Natural killer cell treated with Interleukin-12 subunit alpha and Interleukin-12 subunit beta and Interleukin-15 and Interleukin-18, amount 100 ng/mL, for 72 hours (primary cell): Measurements from ENCODE around the gene MAP4K2. TPM values are rescaled to one million over a fixed set of nuclear protein-coding genes. Genes with fewer than 3 reads are reported as not detected.
A peak's percentile ranks its signal among the peaks of the same experiment; 100 is the strongest.

Source experiments
- ATAC-seq, 2 donors: fragments of 150-1000 bp; cut with Tn5 transposase in 1 of 2; sonication (Bioruptor Pico), chemical (Tn5 transposase) in 1 of 2; 2 replicates each; pipeline ENCODE4 v1.10.0; 2021
- DNase-seq: peaks from one replicate; pipeline ENCODE4 v3.0.0; 2022; ENCODE audit warnings: low spot score
- H3K27ac Mint-ChIP-seq, 2 donors: 1 replicate in 1 of 2; 2 replicates in 1 of 2; pipeline ENCODE4 v1.8.0; 2022; ENCODE audit warnings: mixed read lengths in 2 of 2, mild to moderate bottlenecking in 1 of 2, moderate library complexity in 1 of 2
- H3K27me3 Mint-ChIP-seq, 2 donors: 1 replicate in 1 of 2; 2 replicates in 1 of 2; pipeline ENCODE4 v1.8.0; 2022; ENCODE audit warnings: mixed read lengths in 2 of 2
- H3K36me3 Mint-ChIP-seq: one replicate; pipeline ENCODE4 v1.8.0; 2022; ENCODE audit warnings: mixed read lengths
- H3K4me1 Mint-ChIP-seq, 2 donors: 1 replicate in 1 of 2; 2 replicates in 1 of 2; pipeline ENCODE4 v1.8.0; 2022; ENCODE audit warnings: low read depth in 2 of 2, mixed read lengths in 2 of 2, mild to moderate bottlenecking in 1 of 2
- H3K4me3 Mint-ChIP-seq: one replicate; pipeline ENCODE4 v1.8.0; 2022; ENCODE audit warnings: mixed read lengths
- H3K9me3 Mint-ChIP-seq: 2 replicates; pipeline ENCODE4 v1.8.0; 2022; ENCODE audit warnings: mixed read lengths
- total RNA-seq, 2 donors: library from RNA; stranded (reverse); gene quantifications; one replicate each; pipeline ENCODE4 v1.2.3, GENCODE V29; 2022

Gene MAP4K2
- total RNA-seq, 2 donors from 2014 or later: 17.6 to 47.1 TPM

DNA sequence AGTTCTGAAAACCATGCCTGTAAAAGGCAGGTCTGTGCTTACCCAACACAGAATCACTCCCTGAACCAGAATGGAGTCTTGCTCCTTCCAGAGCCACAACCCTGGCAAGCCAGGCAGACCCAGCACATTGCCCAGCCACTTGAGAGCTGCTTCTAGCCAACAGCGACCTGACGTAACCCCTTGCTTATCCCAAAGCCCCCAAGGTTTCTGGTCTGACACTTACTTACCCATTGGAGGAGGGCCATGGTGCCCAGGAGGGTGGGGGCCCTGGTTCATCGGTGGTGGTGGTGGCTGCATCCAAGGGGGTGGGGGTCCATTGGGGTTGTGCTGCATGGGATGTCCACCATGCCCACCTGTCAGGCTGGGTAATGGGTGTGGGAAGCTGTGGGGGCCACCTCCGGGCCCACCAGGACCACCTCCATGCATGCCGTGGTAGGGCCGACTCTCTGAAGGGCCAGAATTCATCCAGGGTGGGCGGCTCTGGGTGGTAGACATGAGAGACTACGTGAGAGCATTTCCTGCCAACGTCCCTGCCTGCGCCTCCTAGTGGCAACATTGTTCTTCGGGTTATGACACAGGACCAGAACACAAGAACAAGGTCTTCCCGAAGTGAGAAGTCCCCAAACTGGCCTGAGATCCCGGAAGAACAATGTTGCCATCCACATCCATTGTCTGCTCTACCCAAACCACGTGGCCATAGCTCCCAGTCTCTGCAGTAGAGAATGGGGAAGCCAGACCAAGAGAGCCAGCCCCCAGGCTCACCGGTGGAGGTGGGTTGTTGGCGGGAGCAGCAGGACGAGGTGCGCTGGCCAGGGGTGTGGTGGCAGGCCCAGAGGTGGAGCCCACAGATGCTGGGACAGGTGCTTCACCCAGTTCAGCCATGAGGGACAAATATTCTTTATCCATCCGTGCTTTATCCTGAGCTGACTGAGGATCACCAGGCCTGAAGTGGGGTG lies 35.4 kb downstream of the MAP4K2 start:
- peaks cover 60% of the 10 kb centered on the region for H3K36me3 Mint-ChIP-seq
- H3K4me1 Mint-ChIP-seq: peaks cover 74 to 78% of the 10 kb centered on the region in 2 donors
- H3K27ac Mint-ChIP-seq: peak overlapping the region in 1 of 2 donors; percentile 4
- no peak overlapping the region for H3K4me3 Mint-ChIP-seq
- peak; percentile 84 for DNase-seq
- H3K9me3 Mint-ChIP-seq: no peaks in the 10 kb centered on the region
- ATAC-seq: peak; percentile 53 to 62
- no peaks in the 10 kb centered on the region for H3K27me3 Mint-ChIP-seq

- peak overlapping the region; percentile 42 for H3K4me3 Mint-ChIP-seq
- ATAC-seq: no peak
Measured at GRCh38 chr11:64766881-64767280, 36.1 kb downstream of the MAP4K2 start.

DNA sequence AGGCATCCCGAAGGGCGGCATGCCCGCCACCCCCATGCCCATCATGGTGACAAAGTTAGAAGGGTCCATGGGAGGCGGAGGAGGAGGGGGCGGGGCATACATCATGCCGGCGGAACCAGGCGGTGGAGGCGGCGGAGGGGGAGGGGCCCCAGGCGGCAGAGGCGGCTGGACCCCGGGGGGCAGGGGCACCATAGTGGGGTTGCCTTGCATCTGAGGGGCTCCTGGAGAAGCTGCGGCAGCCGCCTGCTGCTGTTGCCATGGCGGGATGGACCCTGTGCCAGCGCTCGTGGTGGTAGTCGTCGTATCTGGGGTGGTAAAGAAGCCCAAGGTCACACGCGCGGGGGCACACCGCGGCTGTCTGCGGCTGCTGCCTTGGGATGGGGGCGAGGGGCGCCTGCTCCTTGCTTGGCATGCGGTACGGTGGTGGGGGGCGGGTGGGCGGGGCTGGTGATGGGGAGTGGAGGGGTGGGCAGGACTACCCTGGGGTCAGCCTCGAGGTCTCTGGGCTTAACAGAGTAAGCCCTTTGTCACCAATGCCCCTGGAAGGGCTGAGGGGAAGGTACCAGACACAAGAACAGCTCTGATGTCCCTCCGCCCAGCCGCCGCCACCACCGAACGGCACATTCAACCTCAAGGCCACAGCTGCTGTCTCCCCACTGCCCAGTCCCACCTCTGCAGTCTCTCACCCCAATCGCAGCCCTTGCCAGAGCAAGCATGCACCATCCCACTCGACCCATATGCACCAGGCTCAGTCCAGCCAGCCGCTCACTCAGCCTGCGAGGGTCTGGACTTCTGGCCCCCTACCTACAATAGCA lies 37.0 kb downstream of the MAP4K2 start:
- Mint-ChIP-seq H3K4me1 (peaks cover 76 to 77% of the 10 kb centered on the region in 2 donors), H3K4me3 (peak overlapping the region; percentile 42), H3K9me3 (no peaks in the 10 kb centered on the region), H3K27ac (peak overlapping the region; percentile 39 to 98), H3K36me3 (peaks cover 48% of the 10 kb centered on the region), H3K27me3 (no peaks in the 10 kb centered on the region)
- no peak for ATAC-seq
- peak; percentile 58 for DNase-seq

More at GRCh38 chr11:64766881-64767280, 36.1 kb downstream of the MAP4K2 start:
- Mint-ChIP-seq H3K27me3 (no peaks in the 10 kb centered on the region), H3K36me3 (peaks cover 56% of the 10 kb centered on the region), H3K4me1 (peaks cover 77 to 78% of the 10 kb centered on the region in 2 donors), H3K9me3 (no peaks in the 10 kb centered on the region), H3K27ac (peak overlapping the region; percentile 29 to 39)
- peak; percentile 49 for DNase-seq

DNA sequence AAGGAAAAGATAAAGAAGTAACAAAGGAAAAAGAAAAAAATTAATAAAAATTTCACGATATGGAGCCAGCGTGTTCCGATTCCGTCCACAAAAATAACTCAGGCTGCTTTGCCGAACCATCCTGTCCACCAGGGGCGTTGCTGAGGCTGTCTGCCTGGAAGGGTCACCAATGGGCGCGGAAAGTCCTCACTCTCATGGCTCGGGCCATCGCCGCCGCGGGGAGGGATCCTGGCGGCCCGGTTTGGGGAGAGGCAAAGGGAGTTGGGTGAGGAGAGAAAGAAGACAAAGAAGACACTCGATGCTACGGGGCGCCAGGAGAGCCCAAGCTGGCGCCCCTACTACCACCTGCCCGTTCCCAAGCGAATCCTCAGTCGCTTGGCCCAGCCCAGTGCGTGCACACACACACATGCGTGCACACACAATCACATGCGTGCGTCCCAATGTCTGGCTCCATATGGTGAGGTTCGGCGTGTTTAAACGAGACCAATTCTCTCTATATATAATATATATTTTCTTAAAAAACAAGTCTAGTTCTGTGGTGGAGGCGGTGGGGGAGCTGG lies 37.6 kb downstream of the MAP4K2 start:
- DNase-seq (peak; percentile 52), ATAC-seq (no peak)
- Mint-ChIP-seq H3K27ac (peak overlapping the region; percentile 83 to 98), H3K27me3 (no peaks in the 10 kb centered on the region), H3K36me3 (peaks cover 41% of the 10 kb centered on the region), H3K4me3 (peak overlapping the region; percentile 75), H3K4me1 (peaks cover 75 to 82% of the 10 kb centered on the region in 2 donors), H3K9me3 (no peaks in the 10 kb centered on the region)

GRCh38 chr11:64764753-64765152 lies 38.3 kb downstream of the MAP4K2 start:
- Mint-ChIP-seq H3K4me3 (peak overlapping the region; percentile 75), H3K9me3 (no peaks in the 10 kb centered on the region), H3K27ac (peak overlapping the region; percentile 83 to 98), H3K36me3 (peaks cover 38% of the 10 kb centered on the region), H3K4me1 (peaks cover 78 to 87% of the 10 kb centered on the region in 2 donors), H3K27me3 (no peaks in the 10 kb centered on the region)
- no peak for DNase-seq
- ATAC-seq: no peak

DNA sequence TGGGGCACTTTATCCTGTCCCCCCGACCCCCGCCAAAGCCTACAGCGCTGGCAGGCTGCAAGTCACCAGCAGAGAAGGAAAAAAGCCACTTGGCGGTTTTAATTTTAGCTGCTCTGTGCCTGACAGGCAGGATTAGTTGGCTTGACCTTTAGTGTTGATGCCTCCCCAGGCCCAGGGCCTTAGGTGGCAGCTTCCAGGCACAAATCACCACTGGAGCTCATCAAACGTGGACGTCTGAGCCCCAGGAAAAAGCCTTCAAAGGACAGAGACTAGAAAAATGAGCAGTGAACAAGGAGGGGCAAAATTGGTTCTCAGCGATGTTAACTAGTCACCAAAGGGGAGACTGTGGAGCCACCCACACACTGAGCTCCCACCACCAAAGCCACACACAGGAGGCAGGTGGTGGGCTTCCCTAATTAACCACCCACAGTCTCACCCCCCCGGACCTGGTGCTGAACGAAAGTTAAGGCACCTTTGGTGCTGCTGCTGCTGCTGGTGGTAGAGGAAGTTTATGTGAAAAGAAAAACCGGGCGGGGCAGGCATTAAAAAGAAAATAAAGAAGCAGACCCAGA lies 38.9 kb downstream of the MAP4K2 start:
- Mint-ChIP-seq H3K9me3 (no peaks in the 10 kb centered on the region), H3K27ac (peak overlapping the region; percentile 83 to 98), H3K4me1 (peaks cover 78 to 82% of the 10 kb centered on the region in 2 donors), H3K36me3 (peaks cover 32% of the 10 kb centered on the region), H3K4me3 (peak overlapping the region; percentile 75), H3K27me3 (no peaks in the 10 kb centered on the region)
- DNase-seq (peak; percentile 65), ATAC-seq (peak in 1 of 2 donors; percentile 31)

- Mint-ChIP-seq H3K9me3 (no peaks in the 10 kb centered on the region), H3K36me3 (peaks cover 27% of the 10 kb centered on the region), H3K27me3 (no peaks in the 10 kb centered on the region), H3K27ac (peak overlapping the region; percentile 83 to 98), H3K4me3 (peak overlapping the region; percentile 75), H3K4me1 (peaks cover 77 to 78% of the 10 kb centered on the region in 2 donors)
- ATAC-seq (peak in 1 of 2 donors; percentile 1), DNase-seq (peak; percentile 60)
Measured at GRCh38 chr11:64763526-64764039, 39.4 kb downstream of the MAP4K2 start.

DNA sequence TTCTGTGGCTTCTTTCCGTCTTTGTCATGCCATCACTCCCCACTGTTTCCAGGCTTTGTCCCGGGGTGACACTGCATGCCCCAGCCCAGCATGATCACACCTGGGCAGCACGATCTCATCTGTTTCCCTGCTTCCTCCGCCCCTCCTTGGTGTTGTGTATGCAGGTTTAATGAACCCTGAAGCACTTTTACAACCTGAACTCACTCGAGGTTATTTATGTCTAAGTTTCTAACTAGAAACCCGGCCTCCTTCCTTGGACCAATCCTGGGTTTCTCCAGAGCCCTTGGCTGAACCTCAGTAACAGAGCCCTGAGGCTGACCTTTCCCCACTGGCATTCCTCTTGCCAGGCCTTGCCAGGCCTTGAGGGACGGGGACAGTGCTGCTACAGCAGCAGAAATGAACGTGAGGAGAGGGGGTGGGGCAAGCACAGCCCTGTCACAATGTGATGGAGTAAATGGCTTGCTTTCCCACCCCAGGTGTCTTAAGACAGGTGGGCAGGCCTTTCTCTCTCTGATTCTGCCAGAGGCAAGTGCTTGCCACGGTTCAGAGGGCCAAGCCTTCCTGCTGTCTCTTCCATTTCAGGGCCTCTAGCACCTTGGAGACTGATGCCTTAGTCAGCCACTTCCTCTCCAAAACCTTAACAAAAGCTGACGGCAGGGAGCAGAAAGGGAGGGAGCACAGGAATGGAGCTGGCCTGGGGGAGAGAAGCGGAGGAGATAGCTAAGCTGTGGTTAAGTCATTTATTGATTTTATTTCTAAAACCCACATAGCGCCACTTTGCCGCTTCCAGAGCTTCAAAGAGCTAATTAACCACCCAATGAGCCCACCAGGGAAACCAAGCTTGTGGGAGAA lies 40.1 kb downstream of the MAP4K2 start:
- Mint-ChIP-seq H3K9me3 (no peaks in the 10 kb centered on the region), H3K27ac (peak overlapping the region; percentile 83 to 98), H3K27me3 (no peaks in the 10 kb centered on the region), H3K4me3 (peak overlapping the region; percentile 75), H3K4me1 (peaks cover 71 to 72% of the 10 kb centered on the region in 2 donors), H3K36me3 (peaks cover 20% of the 10 kb centered on the region)
- DNase-seq (peak; percentile 49), ATAC-seq (peak in 1 of 2 donors; percentile 31)

- peak overlapping the region; percentile 83 to 98 for H3K27ac Mint-ChIP-seq
- H3K4me1 Mint-ChIP-seq: peaks cover 69 to 71% of the 10 kb centered on the region in 2 donors
- ATAC-seq (peak; percentile 21 to 33), DNase-seq (peak; percentile 55)
- H3K4me3 Mint-ChIP-seq: peak overlapping the region; percentile 75
- H3K27me3 Mint-ChIP-seq: no peaks in the 10 kb centered on the region
- H3K36me3 Mint-ChIP-seq: peaks cover 18% of the 10 kb centered on the region
- H3K9me3 Mint-ChIP-seq: no peaks in the 10 kb centered on the region
Measured at GRCh38 chr11:64762277-64762673, 40.7 kb downstream of the MAP4K2 start.

DNA sequence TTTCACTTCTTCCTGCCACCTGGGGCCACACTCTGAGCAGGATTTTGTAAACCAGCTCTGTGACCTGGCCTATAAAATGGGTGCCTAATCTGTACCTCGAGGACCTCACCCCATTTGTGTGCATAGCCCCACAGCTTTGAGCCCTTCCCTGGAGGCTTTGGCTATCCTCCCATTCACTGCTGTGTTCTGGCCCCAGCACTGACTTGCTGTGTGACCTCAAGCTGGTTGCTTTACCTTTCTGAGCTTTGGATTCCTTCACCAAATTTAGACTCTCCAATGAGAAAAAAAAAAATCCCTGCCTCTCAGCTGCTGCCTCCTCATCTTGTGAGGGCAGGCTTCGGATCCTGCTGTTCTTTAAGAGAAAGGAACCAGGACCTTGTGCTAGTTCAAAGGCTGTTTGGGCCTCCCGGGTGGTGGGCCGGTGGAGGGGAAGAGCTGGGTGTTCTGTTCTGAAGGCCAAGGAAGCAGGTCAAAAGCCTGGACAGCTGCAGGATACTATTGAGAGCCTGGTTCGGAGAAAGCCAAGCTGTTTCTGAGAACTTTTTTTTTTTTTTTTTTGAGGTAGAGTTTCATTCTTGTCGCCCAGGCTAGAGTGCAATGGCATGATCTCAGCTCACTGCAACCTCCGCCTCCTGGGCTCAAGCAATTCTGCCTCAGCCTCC lies 42.1 kb downstream of the MAP4K2 start:
- DNase-seq (peak; percentile 22), ATAC-seq (peak; percentile 11 to 29)
- Mint-ChIP-seq H3K27ac (peak overlapping the region; percentile 83 to 98), H3K36me3 (peaks cover 18% of the 10 kb centered on the region), H3K4me1 (peaks cover 59 to 63% of the 10 kb centered on the region in 2 donors), H3K4me3 (peak overlapping the region; percentile 55), H3K27me3 (no peaks in the 10 kb centered on the region), H3K9me3 (no peaks in the 10 kb centered on the region)

GRCh38 chr11:64759722-64760719 lies 43.0 kb downstream of the MAP4K2 start, which contains the start of gene PYGM:
Gene PYGM (minus strand): TSS chr11:64759974. CDS start chr11:64759898, 76 bp downstream.
- H3K4me3 Mint-ChIP-seq: peak within 1 kb of the TSS; percentile 55
- ATAC-seq (no peak), DNase-seq (peak; percentile 60)
- peaks cover 14% of the 10 kb centered on the region for H3K36me3 Mint-ChIP-seq
- H3K4me1 Mint-ChIP-seq: peaks cover 54 to 57% of the 10 kb centered on the region in 2 donors
- no peaks in the 10 kb centered on the region for H3K9me3 Mint-ChIP-seq
- H3K27me3 Mint-ChIP-seq: no peaks in the 10 kb centered on the region
- peak within 1 kb of the TSS; percentile 83 to 98 for H3K27ac Mint-ChIP-seq
